Measurements from ENCODE around the gene FAM83G. TPM values are rescaled to one million over a fixed set of nuclear protein-coding genes. Genes with fewer than 3 reads are reported as not detected.

Gene FAM83G
- total RNA-seq, 2 experiments from 2014 or later = 5.0 to 10.4 TPM

- Histone ChIP-seq H3K27ac (ENCODE audit: low read depth, low read length, poor library complexity, severe bottlenecking) (peak overlapping the region; percentile 69), H4K20me1 (ENCODE audit: insufficient read depth, low read length) (no peaks in the 10 kb centered on the region), H3K4me2 (ENCODE audit: low read length) (peak overlapping the region; percentile 71), H3K9me2 (ENCODE audit: insufficient read depth, low read length) (no peaks in the 10 kb centered on the region), H3K9me3 (ENCODE audit: low read length) (no peaks in the 10 kb centered on the region), H2AFZ (ENCODE audit: low read length) (peak overlapping the region; percentile 49; the same call in 1 of the 2 replicates), H3K79me2 (ENCODE audit: insufficient read depth, low read depth, low read length) (peaks cover 18% of the 10 kb centered on the region; the same call in 1 of the 2 replicates), H3K4me3 (ENCODE audit: low read depth, low read length, poor library complexity, severe bottlenecking) (peak overlapping the region; percentile 41), H3K36me3 (ENCODE audit: insufficient read depth, low read length) (peaks cover 40% of the 10 kb centered on the region), H3K4me1 (ENCODE audit: insufficient read depth, low read length, poor library complexity, severe bottlenecking) (peaks cover 60% of the 10 kb centered on the region)
- CTCF ChIA-PET (ENCODE audit: unreplicated experiment) = no interaction called here
- peak; percentile 45 for DNase-seq (ENCODE audit: low spot score)
- POLR2A ChIA-PET = interaction anchor here (0.6 to 1.0 kb wide), 2 partner anchors 23 to 371 kb away, joined by 3 to 4 read pairs; no protein-coding TSS in a partner anchor
- TSS peak; percentile 13 for BruUV-seq (replicated peaks)
- TF ChIP-seq EZH2phosphoT487 (IDR thresholded peaks at IDR 0.05; ENCODE audit: borderline replicate concordance, low read depth, low read length) = no peak
- TF ChIP-seq, protein P1, sequence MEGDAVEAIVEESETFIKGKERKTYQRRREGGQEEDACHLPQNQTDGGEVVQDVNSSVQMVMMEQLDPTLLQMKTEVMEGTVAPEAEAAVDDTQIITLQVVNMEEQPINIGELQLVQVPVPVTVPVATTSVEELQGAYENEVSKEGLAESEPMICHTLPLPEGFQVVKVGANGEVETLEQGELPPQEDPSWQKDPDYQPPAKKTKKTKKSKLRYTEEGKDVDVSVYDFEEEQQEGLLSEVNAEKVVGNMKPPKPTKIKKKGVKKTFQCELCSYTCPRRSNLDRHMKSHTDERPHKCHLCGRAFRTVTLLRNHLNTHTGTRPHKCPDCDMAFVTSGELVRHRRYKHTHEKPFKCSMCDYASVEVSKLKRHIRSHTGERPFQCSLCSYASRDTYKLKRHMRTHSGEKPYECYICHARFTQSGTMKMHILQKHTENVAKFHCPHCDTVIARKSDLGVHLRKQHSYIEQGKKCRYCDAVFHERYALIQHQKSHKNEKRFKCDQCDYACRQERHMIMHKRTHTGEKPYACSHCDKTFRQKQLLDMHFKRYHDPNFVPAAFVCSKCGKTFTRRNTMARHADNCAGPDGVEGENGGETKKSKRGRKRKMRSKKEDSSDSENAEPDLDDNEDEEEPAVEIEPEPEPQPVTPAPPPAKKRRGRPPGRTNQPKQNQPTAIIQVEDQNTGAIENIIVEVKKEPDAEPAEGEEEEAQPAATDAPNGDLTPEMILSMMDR (conservative IDR thresholded peaks at IDR 0.05; ENCODE audit: low read length) = 0 out of 2 replicates have a peak, but pooled peaks have one; percentile 4
- intact Hi-C loops (cut with micrococcal nuclease; ENCODE audit: unreplicated experiment) = loop anchor here (2.0 kb wide), 1 partner anchor 63 kb away; the partner anchor contains the start of gene PRPSAP2
Observed at GRCh38 chr17:18921912-18922451, 82.6 kb downstream of the FAM83G start.

- ChIA-PET CTCF (ENCODE audit: unreplicated experiment) (no interaction called here), POLR2A (interaction anchor here (0.6 kb wide), 1 partner anchor 372 kb away, joined by 3 read pairs; no protein-coding TSS in a partner anchor)
- intact Hi-C loops (cut with micrococcal nuclease; ENCODE audit: unreplicated experiment) = loop anchor here (2.0 kb wide), 1 partner anchor 63 kb away; the partner anchor contains the start of gene PRPSAP2
- no peaks in the 10 kb centered on the region for H3K9me2 ChIP-seq (ENCODE audit: insufficient read depth, low read length)
- TF ChIP-seq, protein P1 (conservative IDR thresholded peaks at IDR 0.05; ENCODE audit: low read length) = 0 out of 2 replicates have a peak, but pooled peaks have one; percentile 0
- TF ChIP-seq EZH2phosphoT487 (IDR thresholded peaks at IDR 0.05; ENCODE audit: borderline replicate concordance, low read depth, low read length) = no peak
- peaks cover 18% of the 10 kb centered on the region; the same call in 1 of the 2 replicates for H3K79me2 ChIP-seq (ENCODE audit: insufficient read depth, low read depth, low read length)
- H3K4me2 ChIP-seq (ENCODE audit: low read length) = peak overlapping the region; percentile 71
- H3K27ac ChIP-seq (ENCODE audit: low read depth, low read length, poor library complexity, severe bottlenecking) = peak overlapping the region; percentile 69
- peak overlapping the region; percentile 49; the same call in 1 of the 2 replicates for H2AFZ ChIP-seq (ENCODE audit: low read length)
- H3K9me3 ChIP-seq (ENCODE audit: low read length) = no peaks in the 10 kb centered on the region
- no peaks in the 10 kb centered on the region for H4K20me1 ChIP-seq (ENCODE audit: insufficient read depth, low read length)
- DNase-seq (ENCODE audit: low spot score) = no peak
- BruUV-seq (replicated peaks) = no TSS peak
- peaks cover 40% of the 10 kb centered on the region for H3K36me3 ChIP-seq (ENCODE audit: insufficient read depth, low read length)
- H3K4me1 ChIP-seq (ENCODE audit: insufficient read depth, low read length, poor library complexity, severe bottlenecking) = peaks cover 58% of the 10 kb centered on the region
- peak overlapping the region; percentile 41 for H3K4me3 ChIP-seq (ENCODE audit: low read depth, low read length, poor library complexity, severe bottlenecking)
Observed at GRCh38 chr17:18921485-18921884, 83.1 kb downstream of the FAM83G start.
